Measurements from ENCODE around the gene INPP5A. TPM values are rescaled to one million over a fixed set of nuclear protein-coding genes. Genes with fewer than 3 reads are reported as not detected.

Gene INPP5A
- total RNA-seq, 1 experiment from 2014 or later: 12.3 TPM

GRCh38 chr10:132761395-132762060, 223.9 kb downstream of the INPP5A start:
- intact Hi-C loops (cut with micrococcal nuclease): no loop called here
- ChIA-PET POLR2A (no interaction called here), CTCF (no interaction called here), RAD21 (ENCODE audit: low non-redundant PET in 1 of 2, low total read pairs in 2 of 2, uncharacterized antibody in 2 of 2, unreplicated experiment in 2 of 2) (no interaction called here)
- H4K20me1 ChIP-seq (ENCODE audit: insufficient read depth): no peaks in the 10 kb centered on the region
- TF ChIP-seq CEBPB (IDR thresholded peaks at IDR 0.05; ENCODE audit: low read depth): no peak
- no peak for TF ChIP-seq SIN3A (IDR thresholded peaks at IDR 0.05; ENCODE audit: low read depth)
- no peak for TF ChIP-seq ZFX (IDR thresholded peaks at IDR 0.05)
- no peak for TF ChIP-seq ATF3 (IDR thresholded peaks at IDR 0.05)
- TF ChIP-seq FOSL1 (IDR thresholded peaks at IDR 0.05; ENCODE audit: low read depth): no peak
- no peak for TF ChIP-seq SRF (IDR thresholded peaks at IDR 0.05; ENCODE audit: low read depth)
- TF ChIP-seq CBX3 (IDR thresholded peaks at IDR 0.05; ENCODE audit: low read depth): no peak
- no peak overlapping the region for H2AFZ ChIP-seq (ENCODE audit: low read depth, low read length, poor library complexity, severe bottlenecking)
- H3K27me3 ChIP-seq (ENCODE audit: insufficient read depth, low read length): no peaks in the 10 kb centered on the region
- H3K79me2 ChIP-seq (ENCODE audit: insufficient read depth, low read length): no peaks in the 10 kb centered on the region
- DNase-seq (ENCODE audit: low read depth, low spot score) (no peak), ATAC-seq (no peak)
- no peak overlapping the region for H3K27ac ChIP-seq (ENCODE audit: low read depth, low read length)
- H3K9ac ChIP-seq (ENCODE audit: low read length): no peak overlapping the region
- H3K4me3 ChIP-seq (replicated peaks in 1 of 2; ENCODE audit: low read depth in 1 of 2, low read length in 2 of 2): no peak overlapping the region
- no TSS peak for BruUV-seq (replicated peaks)
- no peaks in the 10 kb centered on the region for H3K36me3 ChIP-seq (ENCODE audit: control insufficient read depth in 1 of 2, insufficient read depth in 2 of 2, low read length in 2 of 2)
- no peak overlapping the region for H3K4me2 ChIP-seq (ENCODE audit: low read length)
- H3K4me1 ChIP-seq (ENCODE audit: control insufficient read depth in 1 of 2, insufficient read depth in 2 of 2, low read length in 2 of 2): no peaks in the 10 kb centered on the region
- no peaks in the 10 kb centered on the region for H3K9me3 ChIP-seq (ENCODE audit: control insufficient read depth in 1 of 2, insufficient read depth in 1 of 2, low read depth in 1 of 2, low read length in 2 of 2)
- H3K9me2 ChIP-seq (ENCODE audit: insufficient read depth): no peaks in the 10 kb centered on the region

DNA sequence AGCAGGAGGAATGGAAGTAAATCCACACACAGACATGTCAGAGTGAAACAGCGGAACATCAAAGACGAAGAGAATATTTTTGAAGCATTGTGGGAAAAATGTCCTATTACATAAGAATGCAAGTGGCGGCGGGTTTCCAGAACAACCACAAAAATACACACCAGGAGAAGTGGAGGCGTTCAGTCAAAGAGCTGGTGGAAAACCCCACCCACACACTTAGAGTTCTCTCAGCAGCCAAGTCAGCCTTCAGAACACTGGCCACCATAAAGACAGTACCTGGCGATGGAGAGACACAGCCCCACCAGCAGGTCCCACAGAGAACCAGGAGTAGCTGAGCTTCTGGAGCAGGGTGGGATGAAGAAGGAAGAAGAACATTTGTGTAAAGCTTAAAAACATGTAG, 224.7 kb downstream of the INPP5A start:
- no peaks in the 10 kb centered on the region for H3K79me2 ChIP-seq (ENCODE audit: insufficient read depth, low read length)
- intact Hi-C loops (cut with micrococcal nuclease): no loop called here
- no peaks in the 10 kb centered on the region for H3K4me1 ChIP-seq (ENCODE audit: control insufficient read depth in 1 of 2, insufficient read depth in 2 of 2, low read length in 2 of 2)
- no peaks in the 10 kb centered on the region for H4K20me1 ChIP-seq (ENCODE audit: insufficient read depth)
- H3K4me3 ChIP-seq (replicated peaks in 1 of 2; ENCODE audit: low read depth in 1 of 2, low read length in 2 of 2): no peak overlapping the region
- no peaks in the 10 kb centered on the region for H3K9me3 ChIP-seq (ENCODE audit: control insufficient read depth in 1 of 2, insufficient read depth in 1 of 2, low read depth in 1 of 2, low read length in 2 of 2)
- RAD21 ChIA-PET (ENCODE audit: low non-redundant PET in 1 of 2, low total read pairs in 2 of 2, uncharacterized antibody in 2 of 2, unreplicated experiment in 2 of 2): no interaction called here
- ATAC-seq (no peak), DNase-seq (ENCODE audit: low read depth, low spot score) (no peak)
- POLR2A ChIA-PET: no interaction called here
- CTCF ChIA-PET: no interaction called here
- no peaks in the 10 kb centered on the region for H3K36me3 ChIP-seq (ENCODE audit: control insufficient read depth in 1 of 2, insufficient read depth in 2 of 2, low read length in 2 of 2)
- H3K9me2 ChIP-seq (ENCODE audit: insufficient read depth): no peaks in the 10 kb centered on the region
- H2AFZ ChIP-seq (ENCODE audit: low read depth, low read length, poor library complexity, severe bottlenecking): no peak overlapping the region
- BruUV-seq (replicated peaks): no TSS peak
- no peak overlapping the region for H3K4me2 ChIP-seq (ENCODE audit: low read length)
- no peaks in the 10 kb centered on the region for H3K27me3 ChIP-seq (ENCODE audit: insufficient read depth, low read length)
- H3K27ac ChIP-seq (ENCODE audit: low read depth, low read length): no peak overlapping the region
- no peak overlapping the region for H3K9ac ChIP-seq (ENCODE audit: low read length)
- TF ChIP-seq YY1 (IDR thresholded peaks at IDR 0.05; ENCODE audit: extremely low read depth, insufficient replicate concordance, low read depth, low read length) (no peak), EZH2 (IDR thresholded peaks at IDR 0.05) (no peak), FOSL1 (IDR thresholded peaks at IDR 0.05; ENCODE audit: low read depth) (no peak), REST (IDR thresholded peaks at IDR 0.05; ENCODE audit: low read depth) (no peak), ZFX (IDR thresholded peaks at IDR 0.05) (no peak), ELF1 (IDR thresholded peaks at IDR 0.05; ENCODE audit: borderline replicate concordance, low read depth) (no peak), CBX3 (IDR thresholded peaks at IDR 0.05; ENCODE audit: low read depth) (no peak), SRF (IDR thresholded peaks at IDR 0.05; ENCODE audit: low read depth) (no peak)
- TF ChIP-seq, protein P1, sequence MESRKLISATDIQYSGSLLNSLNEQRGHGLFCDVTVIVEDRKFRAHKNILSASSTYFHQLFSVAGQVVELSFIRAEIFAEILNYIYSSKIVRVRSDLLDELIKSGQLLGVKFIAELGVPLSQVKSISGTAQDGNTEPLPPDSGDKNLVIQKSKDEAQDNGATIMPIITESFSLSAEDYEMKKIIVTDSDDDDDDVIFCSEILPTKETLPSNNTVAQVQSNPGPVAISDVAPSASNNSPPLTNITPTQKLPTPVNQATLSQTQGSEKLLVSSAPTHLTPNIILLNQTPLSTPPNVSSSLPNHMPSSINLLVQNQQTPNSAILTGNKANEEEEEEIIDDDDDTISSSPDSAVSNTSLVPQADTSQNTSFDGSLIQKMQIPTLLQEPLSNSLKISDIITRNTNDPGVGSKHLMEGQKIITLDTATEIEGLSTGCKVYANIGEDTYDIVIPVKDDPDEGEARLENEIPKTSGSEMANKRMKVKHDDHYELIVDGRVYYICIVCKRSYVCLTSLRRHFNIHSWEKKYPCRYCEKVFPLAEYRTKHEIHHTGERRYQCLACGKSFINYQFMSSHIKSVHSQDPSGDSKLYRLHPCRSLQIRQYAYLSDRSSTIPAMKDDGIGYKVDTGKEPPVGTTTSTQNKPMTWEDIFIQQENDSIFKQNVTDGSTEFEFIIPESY (IDR thresholded peaks at IDR 0.05; ENCODE audit: extremely low read depth, insufficient replicate concordance, low read length): no peak
